Islet precursor cell (in vitro differentiated cells): ENCODE data around the gene CLSTN2.

Source experiments
- DNase-seq: peaks from one replicate; pipeline ENCODE4 v3.0.0-alpha.2; 2018

The CLSTN2 gene

DNA sequence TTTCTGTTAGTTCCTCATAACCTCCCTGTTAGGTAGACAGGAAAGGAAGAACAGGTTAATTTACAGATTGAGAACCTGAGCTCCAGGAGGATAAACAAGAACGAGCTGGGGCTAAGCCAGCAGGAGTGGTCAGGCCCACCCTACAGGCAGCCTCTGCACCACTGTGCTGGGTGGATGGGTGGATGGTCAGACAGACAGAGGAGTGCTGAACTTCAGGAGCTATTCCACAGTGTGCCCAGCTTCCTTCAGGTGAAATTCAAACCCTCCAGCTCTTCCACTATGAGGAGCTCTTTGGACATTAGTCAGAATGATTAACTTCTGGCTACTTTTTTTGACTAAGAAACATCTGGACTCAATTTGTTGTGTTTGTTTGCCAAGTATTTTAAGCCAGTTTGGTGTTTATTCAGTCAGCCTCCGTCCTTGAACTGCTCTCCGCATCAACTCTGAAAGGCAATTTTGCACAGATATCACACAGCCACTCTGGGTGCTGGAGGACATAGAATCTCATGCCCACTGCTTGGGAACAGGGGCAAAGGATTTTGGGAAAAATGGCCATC is 361.9 kb downstream of the CLSTN2 start:
- DNase-seq: no peak

DNA sequence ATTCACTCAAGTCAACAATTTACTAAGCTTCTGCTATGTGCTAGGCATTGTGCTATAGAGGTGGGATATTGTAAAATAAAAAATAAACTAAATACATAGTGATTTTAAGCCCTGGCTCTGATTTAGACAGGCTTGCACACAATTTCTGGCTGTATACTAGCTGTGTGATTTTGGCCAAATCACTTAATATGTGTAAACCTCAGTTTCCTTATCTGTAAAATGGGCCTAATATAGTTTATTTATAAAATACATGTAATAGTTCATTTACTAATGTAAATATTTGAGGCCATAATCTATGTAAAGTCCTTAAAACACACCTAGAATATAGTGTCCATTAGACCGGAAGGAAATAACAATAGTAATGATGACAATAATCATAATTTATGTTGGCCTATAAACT is 363.1 kb downstream of the CLSTN2 start:
- no peak for DNase-seq

DNA sequence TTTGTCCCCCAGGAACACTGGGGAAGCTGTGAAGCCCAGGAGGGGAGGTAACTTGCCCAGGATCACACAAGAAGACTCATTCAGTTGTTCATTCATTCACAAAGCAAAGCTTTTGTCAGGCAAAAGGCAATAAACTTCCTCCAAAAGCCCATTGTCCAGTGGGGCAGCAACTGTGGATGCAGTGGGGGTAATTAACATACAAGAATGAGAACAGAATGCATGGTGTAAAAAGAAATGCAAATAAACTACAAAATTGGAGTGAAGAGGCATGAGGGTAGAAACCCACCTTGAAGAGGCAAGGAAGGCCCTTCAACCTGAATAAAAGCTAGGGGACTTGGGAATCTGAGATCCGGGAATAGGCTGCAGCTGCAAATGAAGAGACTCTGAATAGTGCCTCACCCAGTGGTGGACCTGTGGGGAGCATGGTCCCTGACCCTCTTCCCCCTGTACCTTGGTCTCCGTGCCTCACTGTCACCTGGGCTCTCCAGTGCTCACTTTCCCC is 363.6 kb downstream of the CLSTN2 start:
- DNase-seq: no peak

DNA sequence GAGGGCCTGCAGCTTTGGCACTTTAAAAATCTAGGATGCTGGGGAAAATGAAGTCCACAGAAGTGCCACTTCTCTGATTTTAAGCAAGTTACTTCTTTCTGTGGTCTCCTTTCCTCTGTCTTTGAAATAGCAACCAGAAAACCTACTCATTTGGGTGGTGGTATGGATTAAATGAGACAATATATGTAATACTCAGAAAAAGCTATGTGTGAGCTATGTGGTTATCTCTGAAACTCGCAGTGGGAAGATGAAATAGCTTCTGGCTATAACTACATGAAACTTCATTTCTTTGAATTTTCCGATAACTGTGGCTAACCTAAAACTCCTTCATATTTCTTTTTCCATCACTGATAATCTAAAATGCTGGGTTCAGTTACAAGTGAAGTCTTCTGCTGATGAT is 368.9 kb downstream of the CLSTN2 start:
- no peak for DNase-seq

DNA sequence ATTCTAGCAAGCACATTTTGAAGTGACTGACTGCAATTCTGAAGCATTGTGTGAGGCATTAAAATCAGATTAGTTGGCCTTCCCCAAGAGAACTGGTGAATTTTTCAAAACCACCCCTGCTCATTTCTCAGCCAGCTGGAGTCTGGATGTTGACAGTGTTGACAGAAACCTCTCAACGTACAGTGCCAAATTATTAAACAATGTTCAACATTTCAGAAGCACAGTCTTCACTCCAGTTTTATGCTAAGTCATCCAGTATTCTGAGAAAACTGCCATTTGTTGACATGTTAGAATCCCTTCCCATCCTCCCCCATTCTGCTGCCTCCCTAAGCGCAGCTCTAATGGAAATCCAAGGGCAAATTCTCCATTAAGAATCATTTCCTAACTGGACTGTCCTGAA is 373.6 kb downstream of the CLSTN2 start:
- DNase-seq: no peak

DNA sequence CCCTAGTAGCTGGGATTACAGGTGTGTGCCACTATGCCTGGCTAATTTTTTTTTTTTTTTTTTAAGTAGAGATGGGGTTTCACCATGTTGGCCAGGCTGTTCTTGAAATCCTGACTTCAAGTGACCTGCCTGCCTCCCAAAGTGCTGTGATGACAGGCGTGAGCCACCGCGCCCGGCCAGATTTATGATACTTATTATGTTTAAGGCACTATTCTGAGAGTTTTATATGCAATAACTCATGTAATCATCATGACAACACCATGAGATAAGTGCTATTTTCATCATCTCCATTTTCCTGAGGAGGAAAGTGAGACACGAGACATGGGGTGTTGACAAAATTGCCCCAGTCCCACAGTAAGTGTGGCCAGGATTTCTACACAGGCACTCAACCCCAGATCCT is 376.4 kb downstream of the CLSTN2 start:
- no peak for DNase-seq

DNA sequence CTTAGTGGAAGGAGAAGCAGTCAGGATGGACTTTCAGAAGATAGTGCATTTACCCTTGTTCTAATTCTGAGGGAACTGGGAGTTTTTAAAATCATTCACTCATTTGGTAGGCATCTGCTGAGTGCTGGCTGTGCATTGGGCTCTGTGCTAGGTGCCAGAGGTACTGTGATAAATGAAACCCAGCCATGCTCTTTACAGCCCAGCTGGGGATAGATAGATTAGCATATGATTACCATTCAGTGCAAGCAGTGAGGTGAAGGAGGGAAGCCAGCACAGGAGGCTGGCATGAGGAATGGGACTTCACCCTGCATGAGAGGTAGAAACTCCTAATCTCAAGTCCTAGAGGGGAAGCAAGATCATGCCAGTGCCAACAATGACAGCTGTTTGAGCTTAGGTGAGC is 381.0 kb downstream of the CLSTN2 start:
- no peak for DNase-seq

DNA sequence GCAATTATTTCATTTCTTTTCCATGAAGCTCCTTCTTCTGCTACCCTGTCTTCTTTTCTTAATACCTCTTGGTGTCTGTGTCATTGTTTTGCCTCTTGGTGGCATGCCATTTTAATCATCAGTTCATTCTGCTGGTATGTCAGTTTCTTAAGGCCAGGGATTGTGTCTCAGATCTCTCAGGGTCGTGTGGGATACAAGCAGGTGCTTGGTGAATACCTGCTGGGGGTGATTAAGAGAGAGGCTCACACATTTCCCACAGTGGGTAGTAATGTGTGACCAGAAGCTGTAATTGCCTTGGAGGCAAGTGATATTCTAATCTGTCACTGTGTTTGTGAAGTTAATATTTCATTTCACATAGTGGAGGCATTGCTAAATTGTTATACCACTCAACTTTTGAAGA is 381.5 kb downstream of the CLSTN2 start:
- DNase-seq: no peak

DNA sequence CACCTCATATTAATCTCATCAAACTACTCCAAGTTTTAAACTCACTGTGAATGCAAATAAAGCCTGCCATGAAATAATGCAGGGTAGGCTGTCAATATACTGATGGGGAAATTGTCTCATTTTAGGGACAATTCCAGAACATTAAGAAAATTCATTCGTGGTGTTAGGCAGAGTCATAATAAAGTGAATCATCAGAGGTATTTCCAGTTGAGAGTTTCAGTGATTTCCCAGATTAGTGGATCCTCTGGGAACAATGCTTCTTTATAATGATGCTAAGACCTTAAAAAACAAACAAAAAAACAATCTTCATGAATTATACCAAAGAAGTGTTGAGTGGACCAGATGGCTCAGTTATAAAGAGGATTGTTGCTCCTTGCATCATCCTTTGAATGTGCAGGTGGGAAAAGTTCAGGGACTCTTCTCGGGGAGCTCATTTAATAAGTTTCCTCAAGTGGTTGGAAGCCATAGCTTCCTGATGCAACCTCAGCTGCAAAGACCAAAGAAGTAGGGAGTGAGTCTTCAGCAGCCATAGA is 381.9 kb downstream of the CLSTN2 start:
- DNase-seq: no peak

DNA sequence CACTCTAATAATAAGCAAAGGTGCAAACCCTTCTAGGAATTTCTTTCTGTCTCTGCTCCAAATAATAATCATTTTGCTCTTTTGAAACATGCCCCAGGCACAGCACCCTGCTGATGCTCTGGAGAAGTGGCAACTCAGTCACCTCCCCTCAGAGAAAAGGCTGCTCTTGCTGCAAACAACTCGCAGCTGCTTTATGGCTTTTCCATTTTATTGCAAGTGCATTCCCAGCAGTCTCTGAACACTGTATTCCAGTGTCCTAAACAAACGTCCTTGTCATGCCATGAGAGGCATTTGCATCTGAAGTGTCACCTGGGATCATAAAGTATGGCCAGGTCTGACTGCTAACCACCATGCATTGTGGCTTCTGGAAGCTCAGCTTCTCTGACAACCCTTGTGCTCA is 384.8 kb downstream of the CLSTN2 start:
- DNase-seq: no peak

DNA sequence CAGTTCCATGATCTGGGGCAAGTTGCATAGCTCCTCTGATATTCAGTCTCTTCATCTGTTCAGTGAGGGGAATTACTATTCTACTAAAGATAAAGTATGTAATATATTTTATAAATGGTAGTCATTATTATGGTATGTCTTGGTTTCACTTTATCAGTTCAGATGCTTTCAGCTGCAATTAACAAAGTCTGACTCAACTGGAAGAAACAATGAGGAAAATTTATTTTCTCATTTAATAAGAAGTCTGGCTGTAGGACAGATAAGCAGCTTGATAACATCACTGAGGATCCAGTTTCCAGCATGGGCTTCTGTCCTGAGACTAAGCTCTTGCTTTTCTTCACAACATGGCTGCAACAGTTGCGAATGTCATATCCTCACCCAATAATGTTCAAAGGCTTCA is 388.6 kb downstream of the CLSTN2 start:
- DNase-seq: no peak

DNA sequence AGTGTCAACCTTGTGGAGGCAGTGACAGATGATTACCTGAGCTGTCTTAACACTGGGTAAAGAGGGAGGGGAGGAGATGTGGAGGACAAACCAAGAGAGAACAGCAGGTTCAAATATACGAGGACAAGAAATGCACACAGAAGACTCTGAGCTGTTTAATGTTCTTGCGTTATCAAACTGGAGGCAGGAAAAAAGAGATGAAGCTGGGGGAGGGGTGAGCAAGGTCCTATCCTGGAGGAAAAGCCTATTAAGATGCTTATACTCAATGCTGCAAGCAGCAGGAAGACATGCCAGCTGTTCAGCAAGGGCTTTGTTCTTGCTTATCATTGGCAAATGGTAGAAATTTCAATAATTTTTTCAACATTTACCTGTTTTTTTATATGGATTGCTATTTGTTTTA is 397.1 kb downstream of the CLSTN2 start:
- no peak for DNase-seq

DNA sequence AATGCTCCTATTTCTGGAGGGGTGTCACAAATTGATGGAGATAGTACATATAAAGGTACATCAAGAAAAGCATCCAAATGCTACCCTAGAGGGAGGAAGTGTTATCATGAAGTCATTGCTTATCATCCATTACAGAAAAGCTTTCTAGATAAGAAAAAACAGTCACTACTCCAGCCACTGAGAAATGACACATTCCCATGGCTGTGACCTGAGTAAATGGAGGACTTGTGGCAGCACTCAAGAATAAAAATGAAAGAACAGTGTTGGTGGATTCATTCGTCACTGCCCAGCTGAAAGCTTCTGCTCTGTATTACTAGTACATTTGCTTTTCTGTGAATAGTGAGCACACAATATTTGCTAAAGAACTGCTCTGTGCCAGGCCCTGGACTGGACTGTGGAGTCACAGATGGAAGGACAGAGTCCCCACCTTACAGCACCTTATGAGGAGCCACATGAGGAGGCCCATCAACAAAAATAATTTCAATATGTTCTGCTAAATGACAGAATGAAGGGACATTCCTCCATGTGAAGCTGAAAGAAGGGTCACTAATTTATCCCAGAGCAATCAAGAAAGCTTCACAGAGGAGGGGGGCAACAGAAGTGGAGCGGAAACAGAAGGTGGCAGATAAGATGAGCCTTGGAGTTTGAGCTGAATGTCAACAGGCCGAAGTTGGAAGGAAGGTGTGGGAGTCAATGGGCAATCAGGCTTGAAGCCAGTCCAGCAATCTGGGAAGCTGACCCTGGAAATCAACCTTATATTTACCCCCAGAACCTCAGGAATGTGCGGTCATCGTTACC is 399.3 kb downstream of the CLSTN2 start:
- DNase-seq: no peak

DNA sequence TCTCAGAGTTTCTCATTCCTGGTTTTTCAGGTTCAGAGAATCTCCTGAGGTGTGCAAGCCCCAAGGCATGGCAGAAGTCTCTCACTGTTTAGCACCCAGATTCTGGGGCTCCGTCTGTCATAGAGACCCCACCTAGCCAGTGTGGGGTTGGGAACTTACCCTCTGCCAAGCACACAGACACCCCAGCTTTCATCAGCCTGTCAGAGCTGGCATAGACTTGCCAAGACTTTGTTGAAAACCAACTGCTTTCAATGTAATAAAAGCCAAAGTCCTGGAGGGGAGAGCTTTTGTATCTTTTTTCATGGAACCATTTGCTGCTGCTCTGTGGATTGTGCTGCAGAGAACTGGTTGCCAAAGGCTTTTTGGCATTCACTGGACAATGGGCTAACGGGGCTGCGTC is 401.5 kb downstream of the CLSTN2 start:
- no peak for DNase-seq

DNA sequence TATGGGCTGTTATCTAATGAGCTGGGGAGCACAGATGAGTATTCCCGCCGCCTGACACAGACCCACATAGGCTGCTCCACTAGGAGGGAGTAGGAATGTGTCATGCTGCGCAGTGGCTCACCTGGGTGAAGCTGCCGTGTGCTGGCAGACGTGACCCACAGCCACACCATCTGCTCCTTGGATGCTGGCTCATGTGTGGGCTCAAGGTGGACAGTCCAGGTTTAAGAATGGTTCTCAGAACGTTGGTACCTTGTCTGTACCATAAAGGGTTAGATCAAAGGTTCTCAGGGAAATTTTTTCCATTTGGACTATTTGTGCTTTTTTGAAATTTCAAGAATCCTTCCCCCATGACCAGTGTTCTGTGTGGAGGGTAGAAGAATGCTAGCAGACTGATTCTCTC is 403.9 kb downstream of the CLSTN2 start:
- DNase-seq: peak; percentile 37

DNA sequence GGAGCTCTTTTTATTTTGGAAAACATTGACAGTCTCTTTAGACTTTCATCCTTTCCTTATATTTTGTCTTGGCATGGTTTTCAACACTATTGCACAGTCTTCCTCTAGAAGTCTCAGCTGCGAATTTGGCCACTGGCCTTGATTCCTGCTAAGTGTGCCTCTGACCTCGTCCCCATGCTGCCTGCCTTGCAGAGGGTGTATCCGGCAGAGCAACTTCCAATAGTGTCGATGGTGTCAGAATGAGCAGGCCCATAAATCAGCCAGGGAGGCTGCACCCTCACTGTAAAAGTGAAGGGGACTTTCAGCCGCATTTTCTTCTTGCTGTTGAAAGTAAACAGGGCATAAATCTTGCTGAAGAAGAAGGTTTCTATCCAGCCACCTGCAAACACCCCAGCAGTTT is 406.2 kb downstream of the CLSTN2 start:
- peak; percentile 46 for DNase-seq

DNA sequence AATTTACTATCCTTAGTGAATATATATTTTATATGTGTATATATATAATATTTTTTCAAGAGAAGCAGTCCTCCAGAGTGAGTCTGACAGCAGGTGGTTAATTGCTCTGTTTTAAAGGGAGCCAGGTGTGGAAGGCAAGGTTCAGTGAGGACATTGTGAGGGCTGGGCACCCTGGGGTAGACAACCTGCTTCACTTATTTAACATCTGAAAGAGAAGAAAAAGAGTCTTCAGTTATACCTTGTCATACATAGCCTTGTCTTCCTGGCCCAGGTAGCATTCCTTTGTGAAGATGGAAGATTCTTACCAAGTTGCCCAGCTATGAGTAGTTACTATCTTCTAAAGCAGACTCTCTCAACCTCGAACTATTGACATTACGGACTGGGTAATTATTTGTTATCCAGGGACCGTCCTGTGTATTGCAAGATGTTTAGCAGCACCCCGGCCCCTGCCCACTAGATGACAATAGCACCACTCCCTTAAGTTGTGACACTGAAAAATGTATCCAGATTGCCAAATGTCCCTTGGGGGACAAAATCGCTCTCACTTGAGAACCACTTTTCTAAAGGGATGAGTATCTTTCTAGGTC is 406.9 kb downstream of the CLSTN2 start:
- peak; percentile 26 for DNase-seq

DNA sequence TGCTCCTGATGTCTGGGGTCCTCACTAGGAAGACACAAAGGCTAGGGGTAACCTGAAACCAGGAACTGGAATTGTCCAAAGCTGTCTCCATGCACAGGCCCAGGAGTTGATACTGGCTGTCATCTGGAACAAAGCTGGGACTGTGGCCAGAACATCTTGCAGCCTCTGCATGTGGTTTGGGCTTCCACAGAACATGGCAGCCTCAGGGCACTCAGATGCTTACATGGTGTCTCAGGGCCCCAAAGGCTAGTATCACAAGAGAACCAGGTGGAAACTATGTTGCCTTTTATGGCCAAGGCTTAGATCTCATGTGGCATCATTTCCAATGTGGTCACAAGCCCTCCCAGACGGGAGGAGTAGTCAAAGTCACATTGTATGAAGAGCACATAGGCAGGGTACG is 407.7 kb downstream of the CLSTN2 start:
- DNase-seq: peak; percentile 65

DNA sequence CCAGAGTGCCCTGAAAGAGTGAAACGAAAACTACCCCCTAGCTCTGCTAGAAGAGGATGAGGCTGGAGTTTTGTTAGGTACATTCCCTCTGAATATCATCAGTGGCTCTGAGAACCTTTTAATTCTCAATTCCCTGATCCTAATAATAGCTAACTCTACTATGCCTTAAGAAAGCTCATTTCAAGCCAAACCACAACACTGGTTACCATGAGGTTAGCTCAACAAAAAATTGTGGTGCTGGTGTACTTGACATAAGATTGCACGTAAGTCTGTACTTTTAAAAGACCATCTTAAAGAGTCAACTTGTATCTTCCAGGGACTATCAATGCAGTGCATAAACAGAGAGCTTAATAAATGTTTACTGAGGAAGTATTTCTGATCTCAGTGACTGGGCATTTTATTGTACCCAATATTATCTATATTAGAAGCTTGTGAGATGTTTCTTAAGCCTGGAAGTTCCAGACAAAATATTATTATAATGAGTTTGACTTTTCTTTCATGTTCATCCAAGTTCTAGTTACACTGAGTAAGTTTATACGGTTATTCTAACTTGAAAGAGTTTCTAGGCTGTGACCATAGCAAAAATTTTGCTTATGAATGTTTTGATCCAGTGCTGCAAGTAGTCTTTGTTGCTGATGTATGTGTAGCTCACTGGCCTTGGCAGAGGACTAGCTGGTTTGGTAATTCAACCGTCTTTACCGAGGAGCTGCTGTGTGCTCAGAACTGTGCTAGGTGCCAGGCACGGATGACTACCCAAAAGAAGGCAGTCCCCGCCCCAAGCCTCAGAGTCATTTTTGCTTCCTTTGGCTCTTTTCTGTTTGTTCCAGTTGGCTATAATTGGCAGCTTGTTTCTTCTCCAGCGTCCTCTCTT is 408.5 kb downstream of the CLSTN2 start:
- peak; percentile 22 for DNase-seq

DNA sequence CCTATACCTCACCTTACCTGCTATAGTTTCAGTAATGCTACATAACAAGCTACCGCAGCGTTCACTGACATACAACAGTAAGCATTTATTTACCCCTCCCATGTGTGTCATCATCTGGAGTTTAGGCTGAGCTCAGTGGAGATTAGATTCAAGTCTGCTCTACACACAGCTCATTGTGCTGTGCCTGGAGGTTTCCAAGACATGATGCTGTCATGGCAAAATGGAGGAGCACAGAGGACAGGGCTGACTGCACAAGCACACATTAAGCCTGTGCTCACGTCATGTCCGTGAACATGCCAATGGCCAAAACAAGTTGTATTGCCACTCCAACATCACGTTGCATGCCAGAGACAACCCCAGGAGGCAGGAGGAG is 409.1 kb downstream of the CLSTN2 start:
- DNase-seq: peak; percentile 31

DNA sequence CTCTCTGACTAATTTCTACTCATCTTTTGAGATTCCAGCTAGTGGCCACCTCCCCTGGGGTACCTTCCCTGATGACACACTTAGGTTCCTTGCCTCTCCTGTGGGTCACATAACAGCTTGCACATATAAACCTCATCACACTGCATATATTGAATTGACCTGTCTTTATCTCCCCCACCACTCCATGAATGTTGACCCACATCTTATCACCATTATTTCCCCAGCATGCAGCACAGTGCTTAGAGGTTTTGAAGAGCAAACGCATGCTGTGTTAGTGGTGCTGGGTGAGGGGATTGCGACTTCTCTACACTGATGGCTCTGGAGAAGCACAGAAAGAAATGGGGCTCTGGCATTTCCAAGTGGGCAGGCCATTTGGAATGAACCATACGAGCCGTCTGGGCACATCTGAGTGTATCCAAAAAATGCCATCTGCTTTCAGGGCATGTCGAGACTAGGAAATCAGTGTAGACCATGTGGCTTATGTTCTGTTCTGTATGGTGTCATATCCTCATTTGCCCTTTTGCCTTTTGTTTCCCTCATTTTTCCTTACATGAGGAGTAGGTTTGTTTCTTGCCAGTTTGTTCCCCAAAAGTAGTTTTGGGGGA is 409.7 kb downstream of the CLSTN2 start:
- DNase-seq: peak; percentile 22

DNA sequence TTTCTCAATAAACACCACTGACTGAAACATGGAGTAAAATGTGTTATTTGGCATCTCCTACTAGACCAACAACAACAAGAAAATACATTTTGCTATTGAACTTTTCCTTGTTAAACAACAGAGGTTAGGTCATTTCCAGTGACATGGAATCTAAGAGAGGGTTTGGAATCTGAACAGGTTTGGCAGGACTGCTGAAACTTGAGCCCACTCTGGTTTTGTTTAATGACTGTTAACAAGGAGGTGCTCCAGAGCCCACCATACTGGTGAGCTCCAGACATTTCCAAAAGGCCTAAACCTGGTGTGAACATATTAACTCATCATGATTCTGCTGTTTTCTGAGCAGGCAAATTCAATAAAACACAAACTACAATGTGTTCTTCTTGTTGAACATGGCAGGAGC is 412.2 kb downstream of the CLSTN2 start:
- peak; percentile 44 for DNase-seq

DNA sequence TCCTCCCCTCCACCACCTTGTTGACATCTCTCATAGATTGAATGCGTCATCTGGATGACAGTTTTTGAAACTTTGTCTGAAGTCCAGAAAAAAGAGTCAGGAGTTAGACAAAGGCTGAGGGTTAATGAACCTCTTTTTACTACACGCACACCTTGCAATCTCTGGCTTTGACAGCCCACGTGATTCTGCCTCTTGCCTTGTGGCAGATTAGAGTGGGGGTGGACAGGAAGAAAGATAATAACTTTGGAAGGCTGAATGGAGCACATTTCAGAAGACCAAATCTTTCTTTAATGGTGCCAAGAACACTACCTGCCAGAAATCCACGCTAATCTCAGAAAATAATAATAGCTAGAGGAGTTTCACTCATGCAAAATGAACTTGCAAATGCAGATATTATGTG is 415.0 kb downstream of the CLSTN2 start:
- peak; percentile 0 for DNase-seq
